GM23248 (cell line): ENCODE data around the gene LRBA.

Source experiments
- EZH2 ChIP-seq: fragments of 200-600 bp; sonication (generic); IDR thresholded peaks from 2 replicates; pipeline ENCODE4 v1.6.1; 2018; ENCODE audit warnings: antibody characterized with exemption, mild to moderate bottlenecking; ENCODE audit not compliant: insufficient read depth, poor library complexity, severe bottlenecking
- EZH2phosphoT487 ChIP-seq: fragments of 200-600 bp; sonication (generic); IDR thresholded peaks from 2 replicates; pipeline ENCODE4 v1.6.1; 2018; ENCODE audit warnings: antibody characterized with exemption, moderate library complexity, mild to moderate bottlenecking, low read depth; ENCODE audit not compliant: insufficient read depth

GRCh38 chr4:150827226-150827625 lies 187.9 kb downstream of the LRBA start:
- no peak for TF ChIP-seq EZH2phosphoT487
- TF ChIP-seq EZH2: no peak
